ENCODE data around the gene YWHAQ. TPM values are rescaled to one million over a fixed set of nuclear protein-coding genes. Genes with fewer than 3 reads are reported as not detected.
A peak's percentile ranks its signal among the peaks of the same experiment; 100 is the strongest.
"Not testable (repeated sequence)": the region's sequence is repeated elsewhere in the genome, so short reads cannot be mapped to it uniquely, and the experiment has no call there.

Gene YWHAQ
- total RNA-seq, 1 donor from 2014 or later: 535 TPM

DNA sequence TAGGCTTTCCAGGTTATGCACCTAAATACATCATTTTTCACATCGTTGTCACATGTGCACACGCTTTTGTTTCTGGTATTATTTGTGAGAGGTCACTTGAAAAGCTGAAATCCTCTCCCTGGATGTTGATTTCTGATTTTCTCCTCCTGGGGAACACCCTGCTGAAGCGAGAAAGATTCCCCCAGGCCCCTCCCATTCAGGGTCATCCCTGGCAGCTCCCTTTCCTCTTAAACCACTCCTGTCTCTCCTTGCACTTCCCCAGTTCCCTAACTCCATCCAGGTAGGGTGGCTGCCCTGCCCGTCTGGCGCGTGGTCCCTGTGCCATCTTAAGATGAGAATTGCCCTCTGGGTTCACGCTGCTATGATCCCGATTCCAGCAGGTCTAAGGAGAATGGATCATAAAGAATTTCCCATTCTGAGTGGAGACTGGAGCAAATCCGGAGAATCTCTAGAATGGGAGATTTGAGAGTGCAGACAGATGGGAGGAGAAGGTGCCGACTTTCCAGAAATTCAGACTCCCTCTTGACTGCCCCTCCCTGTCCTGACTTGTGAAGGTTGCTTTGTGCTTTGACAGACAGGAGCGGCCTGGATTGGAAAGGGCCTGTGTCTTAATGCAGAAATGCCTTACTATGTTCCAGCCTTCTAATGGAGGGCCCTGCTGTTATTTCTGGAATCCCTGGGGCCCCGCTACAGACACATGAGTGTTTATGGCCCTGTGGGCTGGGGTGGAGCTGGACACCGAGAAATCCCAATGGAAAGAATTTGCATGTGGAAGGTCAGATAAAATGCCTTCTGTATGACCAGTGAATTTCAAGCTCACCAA is 1.3 kb upstream of the YWHAQ start:
- DNase-seq: no peak

DNA sequence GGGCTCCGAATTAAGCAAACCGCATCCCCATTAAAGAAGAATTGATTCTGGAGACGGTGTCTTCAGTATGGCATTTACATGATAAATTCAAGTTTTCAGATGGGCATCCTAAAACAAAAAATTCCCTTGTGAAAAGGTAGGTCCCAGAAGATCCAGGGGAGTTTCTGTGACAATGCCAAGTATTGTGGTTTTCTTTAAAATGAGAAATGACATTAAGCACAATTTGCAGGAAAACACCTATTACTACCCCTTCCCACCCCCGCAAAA is 689 bp upstream of the YWHAQ start:
- DNase-seq: no peak

DNA sequence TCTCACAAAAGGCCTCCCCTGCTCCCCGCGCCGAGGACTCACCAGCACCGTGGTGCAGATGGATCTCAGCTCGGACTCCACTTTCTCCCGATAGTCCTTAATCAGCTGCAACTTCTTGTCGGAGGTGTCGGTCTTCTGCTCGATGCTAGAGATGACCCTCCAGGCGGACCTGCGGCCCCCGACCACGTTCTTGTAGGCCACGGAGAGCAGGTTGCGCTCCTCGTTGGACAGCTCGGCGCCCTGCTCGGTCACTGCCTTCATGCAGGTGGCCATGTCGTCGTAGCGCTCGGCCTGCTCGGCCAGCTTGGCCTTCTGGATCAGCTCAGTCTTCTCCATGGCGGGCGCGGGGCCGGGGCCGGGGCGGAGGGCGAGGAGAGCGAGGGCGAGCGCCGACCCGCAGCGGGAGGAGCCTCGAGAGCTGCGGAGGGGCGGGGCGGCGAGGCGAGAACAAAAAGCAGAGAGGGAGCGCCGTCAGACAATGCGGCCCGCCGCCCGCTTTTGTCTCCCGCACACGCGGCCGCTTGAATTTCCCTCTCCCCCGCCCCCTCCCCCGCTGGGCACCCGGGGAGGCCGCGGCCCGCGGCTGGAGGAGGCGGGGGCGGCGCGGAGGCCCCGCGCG is 571 bp downstream of the YWHAQ start:
- DNase-seq: peak; percentile 73

DNA sequence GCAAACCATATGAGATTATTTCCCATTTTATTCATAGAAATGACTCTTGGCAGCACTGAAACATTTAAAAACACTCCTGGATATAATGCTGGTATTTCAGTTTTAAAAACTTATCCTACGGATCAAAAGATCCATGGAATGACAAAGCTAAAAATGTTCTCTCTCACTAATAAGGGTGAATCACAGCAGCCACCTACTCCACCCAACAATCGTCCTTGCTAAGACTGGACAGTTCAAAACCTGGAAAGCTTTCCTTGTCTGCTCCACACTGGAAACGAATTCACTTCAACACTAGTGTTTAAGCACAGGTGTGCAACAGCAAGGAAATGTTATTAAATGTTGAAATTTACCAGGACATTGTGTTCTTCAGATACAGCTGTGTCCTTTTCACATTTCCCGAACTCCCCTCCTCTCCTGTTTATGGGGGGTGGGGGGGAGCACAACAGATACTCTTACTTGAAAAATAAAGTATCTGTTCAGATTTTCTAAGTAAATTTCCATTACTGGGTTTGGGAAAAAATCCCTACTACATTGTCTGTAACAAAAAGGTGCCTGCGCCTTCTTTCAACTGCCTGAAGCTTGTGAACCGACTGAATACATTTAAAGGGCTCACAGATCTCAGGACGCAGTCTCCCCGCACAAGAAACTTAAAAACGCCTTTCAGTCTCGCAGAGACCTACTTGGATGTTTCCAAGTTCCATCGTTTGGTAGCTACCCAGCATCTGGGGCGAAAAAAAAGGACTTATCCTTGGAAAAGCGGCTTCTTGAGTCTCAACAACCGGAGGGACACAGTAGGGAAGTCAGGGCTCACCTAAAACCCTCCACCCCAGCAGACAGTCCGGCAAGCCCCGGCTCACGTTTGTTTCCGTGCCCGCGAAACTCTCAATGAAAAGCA is 1.3 kb downstream of the YWHAQ start:
- no peak for DNase-seq

DNA sequence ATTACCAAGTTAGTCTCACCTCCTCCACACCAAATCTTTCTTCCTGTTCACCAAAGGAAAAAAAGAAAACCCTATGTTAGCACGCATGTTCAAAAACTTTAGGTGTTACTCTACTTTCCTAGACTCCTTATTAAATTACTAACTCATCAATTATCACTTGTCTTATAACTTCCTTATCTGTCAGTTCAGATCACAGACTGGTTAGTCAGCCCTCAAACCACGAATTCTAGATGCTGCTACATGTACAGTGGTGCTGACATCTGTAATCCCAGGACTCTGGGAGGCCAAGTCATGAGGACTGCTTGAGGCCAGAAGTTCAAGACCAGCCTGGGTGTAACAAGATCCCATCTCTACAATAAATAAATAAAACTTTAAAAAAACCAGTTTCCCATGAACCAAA is 3.5 kb downstream of the YWHAQ start:
- DNase-seq: no peak

DNA sequence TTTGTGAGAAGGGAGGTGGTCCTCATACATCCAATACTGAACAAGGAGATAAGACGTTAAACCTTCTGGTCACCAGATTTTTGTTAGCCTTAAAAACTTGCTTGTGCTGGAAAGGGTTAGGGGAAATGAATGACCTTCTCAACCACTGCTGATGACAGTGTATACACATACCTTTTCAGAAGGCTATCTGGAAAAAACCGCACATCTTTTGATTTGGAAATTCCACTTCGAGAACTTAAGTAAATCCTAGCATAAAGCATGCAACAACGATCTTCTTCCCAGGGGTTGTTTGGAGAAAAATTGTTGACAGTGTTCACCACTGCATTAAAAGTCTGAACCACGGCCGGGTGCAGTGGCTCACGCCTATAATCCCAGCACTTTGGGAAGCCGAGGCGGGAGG is 7.6 kb downstream of the YWHAQ start:
- DNase-seq: no peak

DNA sequence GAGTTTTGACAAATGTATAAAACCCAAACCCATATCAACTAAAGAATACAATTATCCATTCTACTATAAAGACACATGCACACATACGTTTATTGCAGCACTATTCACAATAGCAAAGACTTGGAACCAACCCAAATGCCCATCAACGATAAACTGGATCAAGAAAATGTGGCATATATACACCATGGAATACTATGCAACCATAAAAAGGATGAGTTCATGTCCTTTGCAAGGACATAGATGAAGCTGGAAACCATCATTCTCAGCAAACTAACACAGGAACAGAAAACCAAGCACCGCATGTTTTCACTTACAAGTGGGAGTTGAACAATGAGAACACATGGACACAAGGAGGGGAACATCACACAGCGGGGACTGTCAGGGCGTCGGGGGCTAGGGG is 9.1 kb downstream of the YWHAQ start:
- not testable (repeated sequence) for DNase-seq

DNA sequence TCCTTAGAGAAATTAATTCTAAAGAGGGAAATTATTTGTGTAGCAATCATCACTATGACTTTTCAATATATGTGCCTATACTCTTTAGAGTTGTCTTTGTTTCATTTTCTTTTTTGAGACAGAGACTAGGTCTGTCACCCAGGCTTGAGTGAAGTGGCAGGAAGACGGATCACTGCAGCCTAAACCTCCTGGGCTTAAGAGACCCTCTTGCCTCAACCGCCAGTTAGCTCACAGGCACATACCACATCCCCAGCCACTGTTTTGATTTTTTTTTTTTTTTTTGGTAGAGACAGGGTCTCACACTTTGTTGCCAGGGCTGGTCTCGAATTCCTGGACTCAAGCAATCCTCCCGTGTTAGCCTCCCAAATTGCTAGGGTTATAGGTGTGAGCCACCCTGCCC is 12.4 kb downstream of the YWHAQ start:
- DNase-seq: no peak

DNA sequence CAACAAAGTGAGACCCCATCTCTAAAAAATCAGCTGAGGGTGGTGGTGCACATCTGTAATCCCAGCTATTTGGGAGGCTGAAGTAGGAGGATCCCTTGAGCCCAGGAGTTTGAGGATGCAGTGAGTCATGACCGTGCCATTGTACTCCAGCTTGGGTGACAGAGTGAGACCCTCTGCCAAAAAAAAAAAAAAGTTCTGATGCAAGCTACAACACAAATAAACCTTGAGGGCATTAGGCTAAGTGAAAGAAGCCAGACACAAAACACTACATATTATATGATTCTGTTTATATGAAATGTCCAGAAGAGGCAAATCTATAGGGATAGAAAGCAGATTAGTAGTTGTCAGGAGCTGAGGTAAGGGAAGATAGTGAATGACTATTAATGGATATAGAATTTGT is 13.0 kb downstream of the YWHAQ start:
- no peak for DNase-seq

DNA sequence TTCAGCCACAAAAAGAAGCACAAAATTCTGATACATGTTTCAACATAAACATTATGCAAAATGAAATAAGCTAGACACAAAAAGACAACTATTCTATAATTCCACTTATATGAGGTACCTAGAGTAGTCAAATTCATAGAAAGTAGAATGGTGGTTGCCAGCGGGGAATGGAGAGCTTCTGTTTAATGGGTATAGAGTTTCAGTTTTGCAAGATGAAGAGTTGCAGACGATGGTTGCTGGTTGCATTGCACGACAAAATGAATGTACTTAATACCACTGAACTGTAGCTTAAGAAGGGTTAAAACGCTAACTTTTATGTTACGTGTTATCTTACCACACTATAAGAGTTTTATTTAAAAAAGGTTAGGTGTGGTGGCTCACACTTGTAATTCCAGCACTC is 13.5 kb downstream of the YWHAQ start:
- DNase-seq: no peak

DNA sequence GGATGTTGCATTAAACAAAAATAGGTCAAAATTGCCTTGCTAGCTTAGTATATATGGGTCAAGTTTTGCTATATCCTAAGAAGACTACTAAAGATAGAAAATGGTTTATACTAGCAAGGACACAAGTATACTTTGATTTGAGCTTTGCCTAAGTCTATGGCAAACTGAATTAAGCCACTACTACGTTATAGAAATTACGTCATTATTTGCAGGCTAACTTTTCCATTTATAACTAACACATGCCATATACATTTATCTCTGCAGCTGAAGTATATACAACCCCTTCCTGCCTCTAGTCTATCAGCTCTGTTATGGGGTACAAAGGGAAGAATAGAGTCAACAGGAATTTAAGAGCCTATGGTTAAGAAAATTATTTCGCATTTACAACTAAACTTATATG is 16.2 kb downstream of the YWHAQ start:
- no peak for DNase-seq

DNA sequence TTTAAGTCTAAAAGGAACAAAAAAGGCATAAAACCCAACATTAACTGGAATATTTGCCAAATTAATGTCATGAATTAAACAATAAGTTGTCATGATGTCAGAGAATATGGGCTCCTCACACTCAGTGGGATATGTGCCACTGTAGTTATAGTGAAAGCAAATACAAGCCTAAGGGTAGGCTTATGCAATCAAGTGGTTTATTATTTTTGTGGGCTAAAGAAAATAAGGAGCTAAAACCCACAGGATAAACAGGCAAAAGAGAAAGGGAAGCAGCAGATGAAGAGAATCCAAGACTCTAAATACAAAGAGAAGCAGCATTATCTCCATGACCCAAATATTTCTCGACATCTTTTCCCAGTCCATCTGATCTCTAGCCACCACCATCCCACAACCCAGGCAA is 17.5 kb downstream of the YWHAQ start:
- DNase-seq: no peak

DNA sequence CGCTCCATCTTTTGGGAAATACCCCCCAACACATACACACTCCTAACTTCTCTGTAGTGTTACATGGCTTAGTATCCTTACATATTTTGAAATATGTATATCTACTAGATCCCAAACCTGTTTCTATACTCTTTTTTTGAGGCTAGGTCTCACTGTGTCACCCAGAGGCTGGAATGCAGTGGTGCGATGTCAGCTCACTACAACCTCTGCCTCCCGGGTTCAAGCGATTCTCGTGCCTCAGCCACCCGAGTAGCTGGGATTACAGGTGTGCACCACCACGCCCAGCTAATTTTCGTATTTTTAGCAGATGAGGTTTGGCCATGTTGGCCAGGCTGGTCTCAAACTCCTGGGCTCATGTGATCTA is 19.3 kb downstream of the YWHAQ start:
- not testable (repeated sequence) for DNase-seq

DNA sequence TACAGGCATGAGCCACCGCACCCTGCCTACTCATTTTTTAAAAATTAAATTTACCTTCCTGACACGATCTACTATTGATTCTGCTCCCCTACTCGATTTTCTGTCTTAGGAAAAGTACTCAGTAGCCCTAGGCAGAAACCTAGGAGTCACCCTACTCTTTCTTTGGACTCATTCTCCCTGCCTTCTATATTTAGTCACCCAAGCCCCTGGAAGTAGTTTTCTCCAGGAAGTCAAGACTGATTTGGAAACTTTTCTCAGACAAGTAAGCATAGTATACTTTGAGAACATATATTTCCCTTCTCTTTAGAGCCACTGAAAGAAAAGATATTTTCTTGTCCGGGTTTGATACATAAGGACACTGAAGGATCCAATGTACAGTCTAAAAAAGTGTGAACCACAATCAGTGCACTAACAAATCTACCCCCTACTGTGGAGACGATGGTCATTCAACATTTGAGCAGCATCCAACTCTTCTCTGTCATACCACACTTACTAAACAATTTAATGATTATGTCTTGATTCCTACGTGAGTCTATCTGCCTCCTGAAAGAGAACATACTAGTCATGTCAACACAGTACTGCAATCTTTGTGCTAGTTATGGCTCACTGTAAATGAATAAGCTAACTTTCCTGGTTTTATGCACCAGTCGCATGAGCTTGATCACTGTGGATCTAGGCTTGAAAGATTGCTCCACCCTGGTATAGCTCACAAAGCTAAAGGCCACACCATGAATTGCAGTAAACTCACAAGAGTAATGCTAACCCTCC is 19.8 kb downstream of the YWHAQ start:
- no peak for DNase-seq

DNA sequence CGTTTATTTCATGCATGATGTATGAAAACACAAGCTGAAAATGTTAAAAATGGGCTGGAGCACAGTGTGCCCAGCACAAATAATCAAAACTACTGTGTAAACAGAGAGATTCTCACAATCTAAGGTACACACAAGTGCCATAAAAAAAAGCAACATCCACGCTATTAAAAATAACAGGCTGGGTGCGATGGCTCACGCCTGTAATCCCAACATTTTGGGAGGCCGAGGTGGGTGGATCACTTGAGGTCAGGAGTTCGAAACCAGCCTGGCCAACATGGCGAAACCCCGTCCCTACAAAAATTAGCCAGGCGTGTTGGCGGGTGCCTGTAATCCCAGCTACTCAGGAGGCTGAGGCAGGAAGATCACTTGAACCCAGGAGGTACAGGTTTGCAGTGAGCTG is 22.3 kb downstream of the YWHAQ start:
- not testable (repeated sequence) for DNase-seq

DNA sequence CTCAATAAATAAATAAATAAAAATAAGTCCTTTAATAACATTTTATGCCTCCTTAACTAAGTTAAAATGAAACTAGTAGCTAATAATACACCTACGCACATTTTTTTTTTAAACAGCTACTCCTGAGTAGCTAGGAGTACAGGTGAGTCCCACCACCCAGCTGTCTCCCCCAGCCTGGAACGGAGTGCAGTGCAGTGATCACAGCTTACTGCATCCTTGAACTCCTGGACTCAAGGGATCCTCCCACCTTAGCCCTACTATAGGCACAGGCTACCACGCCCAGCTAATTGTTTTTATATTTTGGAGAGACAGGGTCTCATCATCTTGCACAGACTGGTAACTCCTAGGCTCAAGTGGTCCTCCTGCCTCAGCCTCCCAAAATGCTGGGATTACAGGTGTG is 28.4 kb downstream of the YWHAQ start:
- DNase-seq: no peak

DNA sequence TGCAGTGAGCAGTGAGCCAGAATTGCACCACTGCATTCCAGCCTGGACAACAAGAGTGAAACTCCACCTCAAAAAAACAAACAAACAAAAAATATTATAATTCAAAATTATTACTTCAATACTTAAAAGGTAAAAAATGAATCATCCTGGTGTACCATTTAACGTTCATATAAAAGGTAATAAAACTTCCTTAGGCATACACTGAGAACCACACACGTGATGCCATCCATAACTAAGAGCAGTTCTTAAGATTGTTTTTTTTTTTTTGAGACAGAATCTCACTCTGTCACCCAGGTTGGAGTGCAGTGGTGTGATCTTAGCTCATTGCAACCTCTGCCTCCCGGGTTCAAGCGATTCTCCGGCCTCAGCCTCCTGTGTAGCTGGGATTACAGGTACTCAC is 29.4 kb downstream of the YWHAQ start:
- no peak for DNase-seq

DNA sequence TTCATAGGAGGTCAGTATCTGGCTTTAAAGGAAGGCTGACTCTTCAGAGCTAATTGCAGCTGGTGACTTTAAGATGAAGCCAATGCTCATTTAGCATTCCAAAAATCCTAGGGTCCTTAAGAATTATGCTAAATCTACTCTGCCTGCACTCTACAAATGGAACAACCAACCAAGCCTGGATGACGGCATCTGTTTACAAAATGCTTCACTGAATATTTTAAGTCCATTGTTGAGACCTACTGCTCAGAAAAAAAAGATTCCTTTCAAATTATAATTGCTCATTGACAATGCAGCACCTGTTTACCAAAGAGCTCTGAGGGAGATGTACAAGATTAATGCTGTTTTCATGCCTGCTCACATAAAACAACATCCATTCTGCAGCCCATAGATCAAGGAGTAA is 31.4 kb downstream of the YWHAQ start:
- no peak for DNase-seq

DNA sequence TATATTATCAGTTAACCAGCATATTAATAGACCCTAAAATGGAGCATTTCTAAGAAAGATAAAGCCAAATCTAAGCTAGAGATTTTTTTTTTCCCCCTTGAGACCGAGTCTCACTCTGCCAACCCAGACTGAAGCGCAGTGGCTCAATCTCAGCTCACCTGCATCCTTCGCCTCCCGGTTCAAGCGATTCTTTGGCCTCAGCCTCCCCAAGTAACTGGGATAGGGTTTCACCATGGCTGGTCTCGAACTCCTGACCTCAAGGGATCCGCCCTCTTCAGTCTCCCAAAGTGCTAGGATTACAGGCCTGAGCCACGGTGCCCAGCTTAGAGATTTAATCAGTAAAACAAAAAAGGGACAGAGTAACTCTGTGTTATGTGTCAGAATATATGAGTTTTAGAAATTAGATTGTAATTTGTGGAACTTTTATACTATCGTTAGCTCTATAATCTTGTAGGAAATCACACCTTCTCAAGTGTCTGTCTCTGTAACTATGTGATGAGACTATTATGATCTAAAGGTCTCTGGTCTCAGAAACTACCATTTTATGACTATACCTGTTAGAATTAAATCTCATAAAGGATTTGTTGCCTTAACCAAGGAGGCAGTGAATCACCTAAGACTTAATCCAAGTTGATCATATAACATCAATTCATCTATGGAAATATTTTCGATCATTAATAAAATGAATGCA is 34.0 kb downstream of the YWHAQ start:
- DNase-seq: no peak

DNA sequence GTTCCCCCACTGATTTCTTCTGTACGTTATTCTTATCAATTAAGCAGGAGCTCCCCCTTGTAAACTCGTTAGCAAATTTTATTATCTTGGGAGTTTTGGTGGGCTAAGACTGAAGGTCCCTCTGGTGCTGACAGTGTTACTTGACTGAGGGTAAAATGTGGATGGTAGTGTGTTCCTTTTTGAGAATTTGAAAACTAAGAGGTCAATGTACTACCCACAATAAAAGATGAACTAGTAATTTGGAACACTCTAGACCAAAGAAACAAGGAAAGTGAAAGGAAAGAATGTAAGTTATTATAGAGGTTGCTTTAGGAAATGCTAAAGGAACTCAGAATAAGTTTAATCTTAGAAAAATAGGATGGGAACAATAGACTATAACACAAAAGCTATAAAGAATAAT is 35.1 kb downstream of the YWHAQ start:
- no peak for DNase-seq

DNA sequence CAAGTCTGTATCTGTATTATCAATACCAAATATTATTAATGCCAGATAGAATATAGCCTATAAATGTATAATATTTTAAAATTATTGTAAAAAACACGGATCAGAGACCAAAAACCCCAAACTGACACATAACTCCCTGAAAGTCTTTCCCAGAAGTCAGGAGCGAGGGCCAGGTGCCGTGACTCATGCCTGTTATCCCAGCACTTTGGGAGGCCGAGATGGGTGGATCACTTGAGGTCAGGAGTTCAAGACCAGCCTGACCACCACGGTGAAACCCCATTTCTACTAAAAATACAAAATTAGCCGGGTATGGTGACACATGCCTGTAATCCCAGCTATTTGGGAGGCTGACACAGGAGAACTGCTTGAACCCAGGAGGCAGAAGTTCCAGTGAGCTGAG is 35.5 kb downstream of the YWHAQ start:
- DNase-seq: not testable (repeated sequence)

DNA sequence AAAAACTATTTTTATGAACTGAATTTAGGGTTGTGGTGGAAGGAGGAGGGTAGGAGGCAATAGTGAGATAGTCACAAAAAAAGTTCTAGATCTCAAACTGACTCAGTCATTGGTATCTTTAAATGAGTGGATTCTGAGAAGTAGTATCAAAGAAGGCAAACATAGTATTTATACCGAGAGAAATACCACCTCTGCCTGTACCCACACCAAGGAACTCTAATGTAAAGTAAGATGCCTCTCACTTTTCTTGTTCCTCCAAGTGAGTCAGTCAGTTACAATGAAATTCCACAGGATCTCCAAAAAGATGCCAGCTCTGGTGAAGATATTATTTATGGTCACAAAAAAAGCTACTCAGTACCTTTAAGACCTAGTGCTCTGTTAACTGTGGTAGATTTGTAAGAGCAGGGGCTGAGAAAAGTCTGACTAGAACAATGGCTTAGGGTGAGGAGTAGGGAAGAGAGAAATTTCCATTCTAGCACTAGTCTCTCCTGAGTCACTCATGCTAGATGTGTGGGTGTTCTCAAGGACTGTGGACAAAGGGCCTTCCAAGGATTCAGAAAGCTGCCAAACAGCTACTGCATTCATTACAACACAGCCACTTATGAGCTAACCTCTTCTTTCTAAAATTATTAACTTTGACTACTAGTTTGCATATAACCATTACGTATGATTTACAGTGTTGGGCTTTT is 36.3 kb downstream of the YWHAQ start:
- no peak for DNase-seq
